Measurements from ENCODE around the gene ACTL7A.
"Not testable (repeated sequence)": the region's sequence is repeated elsewhere in the genome, so short reads cannot be mapped to it uniquely, and the experiment has no call there.

ACTL7A gene

DNA sequence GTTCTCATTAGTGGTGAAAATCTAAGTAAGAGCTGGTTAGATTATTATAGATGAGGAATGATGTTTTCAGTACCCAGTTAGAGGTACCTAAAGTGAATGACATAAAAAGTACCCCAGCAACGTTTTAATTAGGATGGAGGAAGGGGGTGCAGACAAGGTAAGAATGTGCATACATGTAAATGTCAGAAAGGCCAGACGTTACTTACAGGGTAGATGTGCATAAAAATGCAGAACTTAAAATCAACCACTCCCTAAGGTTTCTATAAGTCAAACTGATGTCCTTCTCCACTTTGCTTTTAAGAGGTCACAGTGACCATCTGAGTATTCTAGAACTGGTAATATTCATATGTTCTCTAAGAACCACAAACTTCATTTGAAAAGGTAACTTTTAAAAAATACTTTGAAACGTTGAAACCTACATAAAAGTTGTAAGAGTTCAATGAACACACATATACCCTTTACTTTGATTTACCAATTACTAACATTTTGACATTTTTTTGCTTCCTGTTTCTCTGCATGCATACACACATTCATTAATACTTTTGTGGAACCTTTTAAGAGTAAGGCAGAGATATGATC lies 18.8 kb downstream of the ACTL7A start:
- DNase-seq, result no peak

DNA sequence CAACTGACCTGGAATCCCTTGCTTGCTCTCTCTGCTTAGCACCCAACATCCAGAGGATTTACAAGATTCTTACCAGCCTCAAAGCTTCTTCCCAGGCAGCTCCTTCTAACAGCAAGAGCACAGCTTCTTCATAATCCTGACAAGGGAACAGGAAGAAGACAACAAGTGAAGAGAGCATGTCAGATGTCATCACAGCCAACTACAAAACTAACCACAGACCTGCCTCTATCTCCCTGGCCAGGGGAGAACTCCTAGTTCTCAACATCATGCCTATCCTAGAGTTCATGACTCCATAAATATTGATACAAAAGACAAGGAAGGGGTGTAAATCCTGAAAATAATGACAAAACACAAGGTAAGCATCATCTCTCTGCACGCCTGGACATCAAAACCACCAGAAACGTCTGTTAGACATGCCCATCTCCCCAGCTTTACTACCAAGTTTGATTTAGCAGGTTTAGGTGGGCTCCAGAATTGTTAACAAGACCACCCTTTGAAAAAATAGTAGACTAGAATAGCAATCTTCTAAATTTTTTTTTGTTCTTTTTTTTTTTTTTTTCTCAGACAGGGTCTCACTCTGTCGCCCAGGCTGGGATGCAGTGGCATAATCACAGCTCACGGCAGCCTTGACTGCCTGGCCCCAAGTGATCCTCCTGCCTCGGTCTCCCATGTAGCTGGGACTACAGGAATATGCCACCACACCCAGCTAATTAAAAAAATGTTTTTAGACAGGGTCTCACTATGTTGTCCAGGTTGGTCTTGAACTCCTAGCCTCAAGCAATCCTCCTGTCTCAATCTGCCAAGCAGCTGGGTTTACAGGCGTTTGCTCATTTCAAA lies 20.2 kb downstream of the ACTL7A start:
- no peak for DNase-seq

DNA sequence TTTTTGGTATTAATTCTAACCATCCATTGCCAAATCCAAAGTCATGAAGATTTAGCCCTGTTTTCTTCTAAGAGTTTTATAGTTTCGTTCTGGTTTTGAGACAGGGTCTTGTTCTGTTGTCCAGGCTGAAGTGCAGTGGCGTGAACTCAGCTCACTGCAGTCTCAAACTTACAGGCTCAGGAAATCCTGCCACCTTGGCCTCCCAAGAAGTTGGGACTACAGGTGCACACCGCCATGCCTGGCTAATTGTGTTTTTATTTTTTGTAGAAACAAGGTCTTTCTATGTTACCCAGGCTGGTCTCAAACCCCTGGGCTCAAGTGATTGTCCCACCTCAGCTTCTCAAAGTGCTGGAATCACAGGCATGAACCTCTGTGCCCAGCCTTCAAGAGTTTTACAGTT lies 21.0 kb downstream of the ACTL7A start:
- DNase-seq, result no peak

DNA sequence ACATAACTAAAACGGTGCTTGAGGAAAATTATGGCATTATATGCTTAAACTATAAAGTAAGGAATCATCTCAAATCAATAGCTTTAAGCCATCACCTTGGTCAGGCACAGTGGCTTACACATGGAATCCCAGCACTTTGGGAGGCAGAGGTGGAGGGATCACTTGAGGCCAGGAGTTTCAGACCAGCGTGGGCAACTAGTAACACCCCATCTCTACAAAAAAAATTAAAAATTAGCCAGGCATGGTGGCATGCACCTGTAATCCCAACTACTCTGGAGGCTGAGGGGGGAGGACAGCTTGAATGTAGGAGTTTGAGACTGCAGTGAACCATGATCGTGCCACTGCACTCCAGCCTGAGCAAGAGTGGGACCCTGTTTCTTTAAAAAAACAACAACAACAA lies 22.6 kb downstream of the ACTL7A start:
- no peak for DNase-seq

DNA sequence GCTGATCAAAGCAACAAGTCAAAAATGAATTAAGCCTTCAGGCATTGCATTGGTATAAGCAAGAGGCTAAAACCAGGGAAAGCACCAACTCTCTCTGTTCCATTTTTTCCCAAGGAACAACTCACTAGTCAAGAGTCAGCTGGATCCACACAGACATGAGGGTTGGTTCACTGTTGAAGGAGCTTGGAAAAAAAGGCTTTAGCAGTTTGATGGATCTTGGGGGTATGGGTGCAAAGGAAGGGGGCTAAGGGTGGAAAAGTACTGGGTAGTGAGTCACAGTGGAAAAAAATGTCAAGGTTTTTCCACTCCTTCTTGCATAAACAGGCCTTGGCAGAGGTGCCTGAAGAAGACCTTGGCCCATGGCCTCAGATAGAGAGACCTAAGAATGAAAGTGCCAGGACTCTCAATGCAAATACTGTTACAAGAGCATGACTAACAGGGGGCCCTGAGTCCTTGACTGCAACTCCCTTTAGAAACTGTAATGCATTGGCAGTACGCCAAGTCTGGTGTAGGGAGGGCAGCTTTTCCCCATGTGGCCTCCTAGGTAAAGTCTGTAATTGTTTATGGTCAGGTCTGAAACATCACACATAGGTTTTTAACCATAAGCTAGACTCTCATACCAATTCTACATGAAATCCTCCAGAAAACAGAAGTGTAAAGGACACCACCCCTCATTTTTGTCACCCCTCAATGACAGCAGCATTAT lies 23.7 kb downstream of the ACTL7A start:
- peak in 1 of 2 donors; percentile 8 for DNase-seq

DNA sequence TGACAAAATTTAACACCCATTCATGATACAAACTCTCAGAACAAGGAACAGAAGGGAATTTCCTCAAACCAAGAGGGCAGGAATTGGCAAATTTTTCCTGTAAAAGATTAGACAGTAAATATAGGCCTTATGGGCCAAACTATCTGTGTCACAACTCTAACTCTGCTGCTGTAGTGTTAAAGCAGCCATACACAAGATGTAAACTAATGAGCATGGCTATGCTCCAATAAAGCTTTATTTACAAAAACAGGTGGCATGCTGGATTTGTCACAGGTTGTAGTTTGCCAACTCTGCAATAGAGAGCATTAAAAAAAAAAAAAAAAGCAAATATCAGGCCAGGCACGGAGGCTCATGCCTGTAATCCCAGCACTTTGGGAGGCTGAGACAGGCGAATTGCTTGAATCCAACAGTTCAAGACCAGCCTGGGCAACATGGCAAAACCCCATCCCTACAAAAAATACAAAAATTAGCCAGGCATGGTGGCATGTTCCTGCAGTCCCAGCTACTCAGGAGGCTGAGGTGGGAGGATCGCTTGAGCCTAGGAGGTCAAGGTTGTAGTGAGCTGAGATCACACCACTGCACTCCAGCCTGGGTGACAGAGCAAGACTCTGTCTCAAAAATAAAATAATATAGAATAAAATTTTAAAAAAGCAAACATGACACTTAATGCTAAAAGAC lies 24.7 kb downstream of the ACTL7A start:
- not testable (repeated sequence) for DNase-seq

DNA sequence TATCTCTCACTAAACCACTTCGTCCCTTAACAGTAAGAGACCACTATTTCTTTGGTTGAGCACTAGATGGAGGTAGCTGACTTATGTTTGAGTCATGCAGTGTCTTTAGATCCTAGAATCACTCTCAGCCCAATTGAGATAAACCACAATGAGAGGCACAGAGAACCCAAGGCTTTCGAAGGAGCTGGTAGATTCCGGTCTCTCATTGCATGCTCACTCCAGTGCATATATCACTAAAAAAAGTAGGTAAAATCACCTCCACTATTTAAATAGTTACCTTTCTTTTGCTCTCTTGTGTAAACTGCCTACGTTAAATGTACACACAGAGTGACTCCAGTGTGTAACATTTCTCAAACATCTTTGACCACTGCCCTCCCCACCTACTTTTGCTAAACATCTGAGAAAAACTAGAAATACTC lies 27.6 kb downstream of the ACTL7A start:
- DNase-seq, result no peak

DNA sequence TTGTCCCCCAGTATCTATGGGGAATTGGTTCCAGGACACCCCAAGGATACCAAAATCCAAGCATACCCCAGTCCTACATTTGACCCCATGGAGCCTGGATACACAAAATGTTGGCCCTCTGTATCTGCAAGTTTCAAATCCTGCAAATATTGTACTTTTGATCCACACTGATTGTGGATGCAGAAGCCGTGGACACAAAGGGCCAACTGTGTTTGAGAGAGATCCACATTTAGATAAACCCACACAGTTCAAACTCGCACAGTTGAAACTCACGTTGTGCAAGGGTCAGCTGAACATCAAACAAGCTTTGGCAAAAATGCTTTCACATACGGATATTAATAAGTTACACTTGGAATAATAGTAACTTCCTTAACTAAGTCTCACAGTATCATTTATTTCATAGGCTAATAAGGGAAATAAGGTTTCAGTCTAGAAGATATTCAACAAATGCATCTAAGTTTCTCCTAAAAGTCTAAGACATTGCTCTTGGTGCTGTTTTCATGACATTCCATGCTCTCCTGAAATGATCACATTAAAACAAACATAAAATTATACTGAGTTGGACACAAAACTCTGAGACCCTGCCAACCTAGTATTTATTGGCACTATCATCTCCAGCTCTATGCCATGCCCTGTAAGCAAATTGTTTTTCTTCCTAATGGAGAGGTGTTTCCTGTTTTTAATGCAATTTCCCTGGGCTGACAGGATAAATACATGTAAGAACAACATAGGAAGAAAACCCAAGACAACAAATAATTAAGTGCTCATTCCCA lies 32.3 kb downstream of the ACTL7A start:
- DNase-seq, result no peak

DNA sequence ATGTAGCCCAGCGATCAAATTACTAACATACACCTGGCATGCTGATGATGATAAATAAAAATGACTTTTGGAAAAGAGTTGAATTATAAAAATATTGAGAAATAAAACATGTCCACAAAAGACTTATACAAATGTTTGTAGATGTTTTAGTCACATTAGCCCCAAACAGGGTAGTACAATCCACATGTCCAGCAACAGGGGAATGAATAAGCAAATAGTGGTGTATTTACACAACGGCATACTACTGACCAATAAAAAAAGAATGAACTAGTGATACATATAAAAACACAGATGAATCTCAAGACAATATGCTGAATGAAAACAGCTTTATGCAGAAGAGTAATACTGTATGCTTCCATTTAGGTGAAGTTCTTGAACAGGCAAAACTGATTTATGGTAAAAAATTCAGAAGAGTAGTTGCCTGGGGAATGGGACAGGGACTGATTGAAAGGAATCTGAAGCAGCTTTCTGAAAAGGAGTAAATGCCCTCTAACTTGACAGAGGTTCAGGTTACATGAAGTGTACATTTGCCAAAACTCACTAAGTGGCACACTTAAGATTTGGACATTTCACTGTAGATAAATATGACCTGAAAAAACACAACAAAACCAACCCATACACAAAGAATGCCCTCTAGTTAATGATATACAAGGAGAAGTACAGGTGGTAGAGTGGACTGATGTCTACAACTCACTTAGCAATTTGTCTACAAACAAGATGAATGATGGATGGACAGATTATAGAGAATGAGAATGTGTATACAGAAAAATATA lies 35.4 kb downstream of the ACTL7A start:
- no peak for DNase-seq

DNA sequence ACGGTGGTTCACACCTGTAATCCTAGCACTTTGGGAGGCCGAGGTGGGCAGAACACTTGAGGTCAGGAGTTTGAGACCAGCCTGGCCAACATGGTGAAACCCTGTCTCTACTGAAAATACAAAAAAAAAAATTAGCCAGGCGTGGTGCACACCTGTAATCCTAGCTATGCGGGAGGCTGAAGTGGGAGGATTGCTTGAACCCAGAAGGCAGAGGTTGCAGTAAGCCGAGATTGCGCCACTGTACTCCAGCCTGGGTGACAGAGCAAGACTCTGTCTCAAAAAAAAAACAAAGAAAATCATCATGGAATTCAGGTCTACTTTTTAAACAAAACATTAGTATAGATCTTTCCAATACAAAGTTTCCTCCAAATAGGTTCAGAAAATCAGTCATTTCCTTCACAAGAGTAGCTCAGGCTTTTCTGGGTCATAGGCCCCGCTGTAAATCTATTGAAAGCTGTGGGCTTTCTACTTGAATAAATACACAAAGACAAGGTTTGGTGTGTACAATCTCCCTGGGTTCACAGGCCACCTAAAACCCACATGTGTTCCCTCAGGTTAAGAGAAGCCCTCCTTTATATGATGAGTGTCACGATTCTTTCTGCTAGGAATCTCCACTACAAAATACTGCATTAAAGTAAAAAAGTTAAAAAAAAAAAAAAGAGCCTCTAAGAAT lies 37.1 kb downstream of the ACTL7A start:
- not testable (repeated sequence) for DNase-seq

DNA sequence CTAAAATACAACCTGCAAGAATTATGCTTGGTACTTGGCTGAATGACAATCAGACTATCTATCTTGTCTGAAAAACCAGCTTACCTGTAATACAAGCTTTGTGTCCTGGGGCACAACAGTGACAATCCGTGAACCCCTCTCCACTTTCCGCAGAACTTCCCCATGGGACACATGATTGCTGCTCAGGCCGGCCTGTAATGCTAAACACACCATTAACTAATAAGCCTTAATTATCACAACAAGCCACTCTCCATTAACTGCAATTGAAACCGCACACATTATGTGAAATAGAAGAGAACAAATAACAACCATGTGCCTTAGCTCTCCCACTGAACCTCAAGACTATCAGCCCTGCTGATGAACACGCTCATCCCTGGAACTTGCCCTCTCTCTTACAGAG lies 38.1 kb downstream of the ACTL7A start:
- no peak for DNase-seq

DNA sequence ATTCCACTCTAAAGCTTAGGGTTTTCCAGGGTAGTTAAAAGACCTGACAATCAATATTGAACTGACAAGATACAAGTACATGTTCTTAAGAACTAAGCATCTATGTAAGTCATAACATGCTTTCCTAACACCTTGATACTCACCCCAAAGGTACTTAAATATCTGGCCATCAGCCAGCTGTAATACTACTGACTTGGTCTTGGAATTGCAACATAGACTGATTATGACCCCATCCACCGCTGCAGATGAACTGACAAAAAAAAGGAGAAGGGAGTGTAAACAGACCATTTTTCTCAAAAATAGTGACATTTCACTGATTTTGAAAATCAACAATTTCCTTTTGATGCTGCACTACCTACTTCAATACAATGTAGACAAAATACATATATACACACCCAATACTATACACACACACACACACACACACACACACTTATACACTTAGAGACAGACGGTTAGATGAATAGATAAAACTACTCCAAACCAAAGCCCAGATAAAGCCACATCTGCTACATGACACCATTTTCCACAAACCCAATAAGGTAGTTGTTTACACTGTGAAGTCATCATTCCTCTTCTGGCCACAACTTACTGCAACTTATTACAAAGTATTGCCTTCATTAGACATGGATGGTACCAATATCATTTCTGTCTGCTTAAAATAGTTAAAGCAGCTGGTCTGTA lies 41.5 kb downstream of the ACTL7A start:
- no peak for DNase-seq

DNA sequence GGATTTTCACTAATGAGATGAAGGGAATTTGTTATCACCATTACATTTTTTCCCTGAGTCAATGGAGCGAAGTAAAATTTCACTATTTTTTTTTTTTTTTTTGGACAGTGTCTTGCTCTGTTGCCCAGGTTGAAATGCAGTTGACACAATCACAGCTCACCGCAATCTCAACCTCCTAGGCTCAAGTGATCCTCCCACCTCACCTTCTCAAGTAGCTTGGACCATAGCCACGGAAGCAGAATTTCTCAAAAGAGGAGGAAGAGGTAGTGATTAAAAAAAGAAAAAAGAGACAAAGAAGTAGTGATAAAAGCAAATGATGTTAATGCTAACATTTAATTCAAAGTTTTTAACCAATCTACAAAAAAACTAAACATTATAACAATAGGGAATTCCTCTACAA lies 42.1 kb downstream of the ACTL7A start:
- DNase-seq, result no peak

DNA sequence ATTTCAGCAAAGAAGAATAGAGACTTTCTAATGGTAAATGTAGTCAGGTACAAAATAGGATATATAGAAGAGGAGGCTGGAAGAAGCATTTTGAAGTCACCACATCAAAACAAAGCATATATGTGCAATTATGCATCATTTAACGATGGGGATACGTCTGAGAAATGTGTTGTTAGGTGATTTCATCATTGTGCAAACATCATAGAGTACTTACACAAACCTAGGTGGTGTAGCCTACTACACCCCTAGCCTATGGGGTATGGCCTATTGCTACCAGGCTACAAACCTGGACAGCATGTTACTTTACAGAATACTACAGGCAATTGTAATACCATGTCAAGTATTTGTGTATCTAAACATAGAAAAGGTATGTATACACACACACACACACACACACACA lies 43.4 kb downstream of the ACTL7A start:
- DNase-seq, result no peak

DNA sequence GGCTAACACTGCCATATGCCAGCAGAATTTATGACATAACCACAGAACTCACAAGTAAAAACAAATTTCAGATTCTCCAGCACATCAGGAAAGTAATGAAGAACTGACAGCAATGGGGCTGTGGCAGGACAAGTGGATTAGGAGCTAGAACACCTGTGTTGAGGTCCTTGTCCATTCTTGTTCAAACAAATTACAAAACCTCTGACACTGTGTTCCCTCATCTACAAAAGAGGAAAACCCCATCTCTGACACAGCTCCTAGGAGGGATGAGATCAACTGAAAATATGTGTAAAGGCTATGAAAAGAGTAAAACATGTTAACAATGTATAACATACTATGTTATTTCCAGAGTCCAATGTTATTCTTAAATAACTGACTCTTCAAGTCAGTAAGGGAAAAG lies 48.3 kb downstream of the ACTL7A start:
- no peak for DNase-seq

DNA sequence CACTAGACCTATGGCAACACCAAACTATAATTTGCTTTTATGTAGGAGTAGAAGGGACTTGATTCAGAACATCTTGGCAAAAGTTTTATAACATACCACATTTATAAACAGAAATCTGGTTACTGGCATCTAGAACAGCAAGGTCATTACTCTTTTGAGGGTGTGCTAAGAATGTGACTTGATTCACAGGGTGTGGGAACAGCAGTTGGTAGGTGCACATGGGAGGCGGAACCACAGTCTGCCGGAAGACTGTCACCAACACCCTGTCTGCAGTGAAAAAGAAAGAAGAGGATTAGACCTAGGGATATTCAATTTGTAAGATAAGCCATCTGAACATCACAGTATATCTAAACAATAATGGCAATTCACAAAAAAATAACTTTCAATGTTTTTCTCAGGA lies 48.8 kb downstream of the ACTL7A start:
- DNase-seq, result no peak

DNA sequence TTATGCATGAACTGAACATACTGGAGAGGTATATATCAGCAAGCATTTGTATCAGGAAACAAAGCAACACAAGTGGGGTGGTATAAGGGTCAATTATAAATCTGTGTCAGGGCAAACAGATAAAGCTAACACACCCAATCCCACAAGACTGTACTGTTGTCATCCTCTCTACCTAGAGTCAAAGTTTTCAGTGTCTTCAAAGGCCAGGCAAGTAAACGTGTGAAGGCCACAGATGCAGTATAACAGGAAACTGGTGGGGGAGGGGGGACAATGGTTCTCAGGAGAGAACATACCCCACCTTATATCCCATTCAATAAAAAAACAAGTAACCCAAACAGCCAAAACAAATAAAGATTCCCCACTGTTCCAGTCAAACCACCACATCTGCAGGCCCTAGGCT lies 49.8 kb downstream of the ACTL7A start:
- no peak for DNase-seq

Data from bone marrow (tissue), 2 donors.